GM10847 (cell line): ENCODE measurements around the gene OBP2A.

Experiments
- POLR2A ChIP-seq: IDR thresholded peaks from 2 replicates; pipeline ENCODE4 v1.6.1; 2011; ENCODE audit not compliant: insufficient read length; ENCODE audit errors: extremely low read depth

OBP2A gene

DNA sequence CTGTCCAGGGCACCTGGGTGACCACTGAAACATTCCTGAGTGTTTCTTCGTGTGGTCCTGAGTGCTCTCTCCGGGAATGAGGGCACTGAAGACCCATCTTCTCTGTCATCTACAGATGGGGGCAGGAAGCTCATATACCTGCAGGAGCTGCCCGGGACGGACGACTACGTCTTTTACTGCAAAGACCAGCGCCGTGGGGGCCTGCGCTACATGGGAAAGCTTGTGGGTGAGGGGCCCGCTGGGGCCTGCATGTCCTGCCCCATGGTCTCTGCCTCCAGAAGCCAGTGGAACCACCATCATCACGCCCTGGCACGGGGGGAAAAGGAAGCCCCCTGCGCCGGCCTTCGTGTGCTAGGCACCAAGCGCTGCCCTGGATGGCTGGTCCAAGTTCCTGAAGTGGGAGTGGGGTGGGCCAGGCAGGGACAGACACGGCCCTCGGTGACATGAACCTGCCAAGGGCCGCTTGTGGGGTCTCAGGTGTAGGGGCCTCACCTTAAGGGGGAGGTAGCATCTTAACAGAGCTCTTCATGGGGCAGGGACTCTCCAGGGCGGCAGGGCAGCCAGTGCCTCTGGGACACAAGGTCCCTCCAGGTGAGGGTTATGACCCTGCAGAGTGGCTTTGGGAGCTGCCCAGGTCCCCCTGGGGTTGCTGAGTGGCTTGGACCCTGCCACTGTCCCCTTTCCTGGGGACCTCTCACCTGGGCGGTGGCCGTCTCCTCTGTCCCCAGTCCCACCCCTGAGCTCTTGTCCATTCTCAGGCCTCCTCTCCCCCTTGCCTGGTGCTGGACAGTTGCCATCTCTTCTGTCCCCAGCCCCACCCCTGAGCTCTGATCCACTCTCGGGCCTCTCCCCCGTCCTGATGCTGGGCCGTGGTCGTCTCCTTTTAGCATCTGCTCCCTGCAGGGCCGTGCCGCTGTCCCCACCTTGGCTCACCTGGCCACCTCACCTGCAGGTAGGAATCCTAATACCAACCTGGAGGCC, 2.1 kb downstream of the OBP2A start:
- TF ChIP-seq POLR2A = no peak

DNA sequence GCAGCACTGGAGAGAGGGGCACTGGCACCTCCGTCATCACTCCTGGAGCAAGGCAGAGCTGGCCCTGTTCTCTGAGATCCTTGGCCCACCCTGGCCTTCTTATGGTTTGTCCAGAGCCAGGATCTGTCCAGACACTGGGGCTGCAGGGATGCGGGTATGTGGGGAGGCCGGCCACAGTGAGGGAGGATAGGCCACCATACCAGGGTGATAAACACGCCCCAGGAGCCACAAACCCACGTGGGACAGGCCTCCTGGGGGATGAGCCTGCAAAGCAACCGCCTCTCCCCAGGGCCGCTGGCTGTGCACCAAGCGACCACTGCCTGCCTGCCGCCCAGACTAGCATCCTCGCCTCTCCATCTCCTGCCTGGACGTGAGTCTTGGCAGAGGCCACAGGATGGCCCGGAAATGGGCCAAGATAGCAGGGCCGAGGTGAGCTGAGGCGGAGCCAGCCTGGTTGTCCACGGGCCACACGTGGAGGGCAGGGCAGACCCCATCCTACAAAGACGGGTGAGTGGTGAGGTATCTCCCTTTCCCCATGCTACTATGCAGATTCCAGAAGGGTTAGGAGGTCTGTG, 4.5 kb downstream of the OBP2A start:
- TF ChIP-seq POLR2A = no peak

DNA sequence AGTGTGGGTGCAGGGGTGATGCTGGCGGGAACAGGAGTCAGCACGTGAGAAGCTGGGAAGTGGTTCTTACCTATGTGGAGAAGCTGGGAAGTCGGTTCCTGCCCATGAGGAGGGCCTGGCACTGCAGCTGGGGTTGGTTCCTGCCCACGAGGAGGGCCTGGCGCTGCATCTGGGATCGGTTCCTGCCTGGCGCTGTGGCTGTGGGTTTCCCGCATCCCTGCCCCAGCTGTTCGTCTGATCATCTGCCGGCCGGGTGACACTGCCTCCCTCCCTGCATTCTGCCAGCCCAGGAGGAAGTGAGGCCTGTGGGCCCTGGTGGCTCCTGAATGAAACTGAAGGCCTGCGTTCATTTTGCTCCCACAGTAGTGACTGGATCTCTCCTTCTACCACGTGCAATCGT, 5.1 kb downstream of the OBP2A start:
- no peak for TF ChIP-seq POLR2A

DNA sequence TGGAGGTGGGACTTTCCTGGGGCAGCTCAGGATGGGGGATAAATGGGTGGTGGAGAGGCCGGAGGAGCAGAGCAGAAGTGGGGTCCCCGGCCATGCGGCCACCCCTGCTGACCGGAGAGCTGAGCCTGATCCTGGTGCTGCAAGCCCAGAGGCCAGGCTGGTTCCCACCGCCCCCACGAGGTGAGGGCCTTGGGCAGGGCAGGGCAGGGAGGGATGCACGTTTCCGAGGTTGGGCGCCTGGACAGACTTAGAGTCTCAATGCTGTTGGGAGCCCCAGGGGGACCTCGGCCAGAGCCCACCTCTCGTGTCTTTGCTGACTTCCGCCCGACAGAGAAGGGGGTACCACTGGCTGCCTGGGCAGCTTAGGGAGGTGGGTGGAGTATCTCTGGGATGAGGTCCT, 5.5 kb downstream of the OBP2A start:
- no peak for TF ChIP-seq POLR2A

DNA sequence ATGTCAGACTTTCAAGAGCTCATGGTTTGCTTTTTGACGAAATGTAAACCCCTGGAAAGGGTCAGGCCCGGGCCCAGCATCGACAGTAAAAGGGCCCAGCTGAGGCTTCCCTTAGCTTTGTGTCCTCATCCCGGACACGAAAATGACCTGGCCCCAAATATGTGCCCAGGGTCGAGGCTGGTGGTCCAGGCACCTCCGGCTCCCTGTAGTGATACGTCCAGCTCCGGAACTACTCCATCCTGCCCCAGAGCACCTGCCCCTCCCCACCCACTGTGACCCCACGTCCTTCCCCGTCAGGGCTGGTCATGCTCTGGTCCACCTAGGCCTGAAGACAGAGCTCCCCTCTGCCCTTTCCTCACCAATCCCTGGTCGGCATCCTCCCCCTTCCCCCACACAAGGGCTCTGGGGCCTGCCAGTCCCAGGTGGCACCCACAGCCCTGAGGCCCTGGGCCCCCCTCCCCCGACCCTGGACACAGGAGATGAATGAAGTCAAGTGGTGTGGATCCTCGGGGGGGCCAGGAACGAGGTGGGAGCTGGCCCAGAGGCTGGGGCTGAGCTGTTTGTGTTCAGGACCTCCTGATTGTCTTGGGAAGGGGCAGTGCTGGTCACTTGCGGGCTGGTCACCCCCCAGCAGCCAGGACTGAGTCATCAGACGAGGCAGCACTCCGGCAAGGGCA, 6.2 kb downstream of the OBP2A start:
- no peak for TF ChIP-seq POLR2A

DNA sequence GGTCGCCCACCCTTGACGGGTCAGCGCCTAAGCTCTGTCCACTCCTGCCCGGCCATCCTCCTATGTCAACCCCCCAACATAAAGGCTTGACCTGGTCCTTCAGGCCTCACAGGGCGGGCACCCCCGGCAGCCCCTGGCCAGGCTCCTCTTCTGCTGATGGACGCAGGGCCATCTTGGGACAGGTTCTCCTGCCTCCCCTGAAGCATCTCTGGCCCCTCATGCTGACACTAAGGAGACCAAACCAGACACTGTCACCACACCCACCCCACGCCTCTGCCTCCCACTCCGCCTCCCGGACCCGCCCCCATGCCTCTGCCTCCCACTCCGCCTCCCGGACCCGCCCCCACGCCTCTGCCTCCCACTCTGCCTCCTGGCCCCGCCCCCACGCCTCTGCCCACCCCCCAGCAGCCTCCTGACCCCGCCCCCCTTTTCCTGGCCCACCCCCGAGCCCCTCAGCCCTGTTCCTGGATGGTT, 6.8 kb downstream of the OBP2A start:
- no peak for TF ChIP-seq POLR2A

DNA sequence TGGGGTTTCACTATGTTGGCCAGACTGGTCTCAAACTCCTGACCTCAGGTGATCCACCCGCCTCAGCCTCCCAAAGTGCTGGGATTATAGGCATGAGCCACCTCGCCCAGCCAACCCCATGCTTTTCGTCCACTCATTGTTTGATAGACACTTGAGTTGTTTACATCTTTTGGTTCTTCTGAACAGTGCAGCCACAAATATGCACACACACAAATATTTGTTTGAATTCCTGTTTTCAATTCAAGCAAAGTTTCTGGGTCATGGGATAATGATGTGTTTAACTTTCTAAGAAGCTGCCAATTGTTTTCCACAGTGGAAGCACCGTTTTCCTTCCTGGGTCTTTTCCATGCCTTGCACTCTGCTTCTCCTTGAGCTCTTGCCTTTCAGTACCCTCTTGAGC, 8.8 kb downstream of the OBP2A start:
- no peak for TF ChIP-seq POLR2A

DNA sequence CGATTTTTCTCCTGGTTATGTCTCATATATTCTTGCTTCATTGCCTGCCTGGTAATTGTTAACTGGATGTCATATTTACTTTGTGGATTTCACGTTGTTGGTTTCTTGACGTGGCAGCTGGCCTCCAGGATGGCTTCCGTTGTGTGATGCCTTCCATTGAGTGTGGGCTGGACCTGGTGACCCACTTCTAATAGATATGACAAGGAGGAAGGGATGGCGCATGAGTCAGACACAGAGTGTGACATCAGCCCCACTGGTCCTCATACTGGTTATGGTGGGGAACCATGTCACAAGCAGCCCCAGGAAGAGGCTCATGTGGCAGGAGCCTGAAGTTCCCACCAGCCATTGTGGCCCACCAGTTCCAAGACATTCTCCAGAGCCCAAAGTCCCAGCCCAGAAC, 9.3 kb downstream of the OBP2A start:
- TF ChIP-seq POLR2A = no peak

DNA sequence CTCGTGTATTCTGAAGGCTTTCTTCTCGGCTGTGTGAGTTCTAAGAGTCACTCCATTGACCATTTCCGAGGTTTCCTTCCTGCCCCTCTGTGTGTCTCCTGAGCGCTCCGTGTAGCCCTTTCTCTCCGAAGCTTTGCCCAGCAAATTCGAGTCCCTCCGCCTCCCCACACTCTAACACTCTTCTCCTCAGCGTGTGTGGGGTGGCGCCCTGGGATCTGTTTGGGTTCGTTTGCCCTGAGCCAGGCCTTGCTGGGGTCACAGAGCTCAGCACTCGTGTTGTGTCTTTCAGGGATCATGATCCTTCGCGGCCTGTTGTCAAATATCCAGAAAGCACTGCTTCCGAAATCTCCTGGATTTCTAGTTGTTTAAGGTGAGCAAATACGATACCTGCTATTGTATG, 10.0 kb downstream of the OBP2A start:
- TF ChIP-seq POLR2A = no peak

DNA sequence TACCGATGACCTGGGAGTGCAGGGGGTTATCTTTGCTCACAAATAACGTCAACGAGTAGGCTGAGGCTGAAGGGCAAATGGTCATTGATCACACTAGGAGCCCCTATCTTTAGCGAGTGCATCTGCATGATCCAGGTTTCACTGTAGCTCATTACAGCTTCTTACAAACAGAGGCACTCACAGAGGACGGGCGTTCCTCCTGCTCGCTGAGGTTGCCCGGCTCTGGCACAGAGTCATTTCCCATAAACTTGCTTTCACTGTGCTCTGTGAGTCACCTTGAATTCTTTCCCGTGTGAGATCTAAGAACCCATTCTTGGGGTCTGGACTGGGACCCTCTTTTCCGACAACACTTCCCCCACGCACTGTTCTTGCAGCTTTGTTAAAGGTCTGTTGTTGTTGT, 13.7 kb downstream of the OBP2A start:
- no peak for TF ChIP-seq POLR2A

DNA sequence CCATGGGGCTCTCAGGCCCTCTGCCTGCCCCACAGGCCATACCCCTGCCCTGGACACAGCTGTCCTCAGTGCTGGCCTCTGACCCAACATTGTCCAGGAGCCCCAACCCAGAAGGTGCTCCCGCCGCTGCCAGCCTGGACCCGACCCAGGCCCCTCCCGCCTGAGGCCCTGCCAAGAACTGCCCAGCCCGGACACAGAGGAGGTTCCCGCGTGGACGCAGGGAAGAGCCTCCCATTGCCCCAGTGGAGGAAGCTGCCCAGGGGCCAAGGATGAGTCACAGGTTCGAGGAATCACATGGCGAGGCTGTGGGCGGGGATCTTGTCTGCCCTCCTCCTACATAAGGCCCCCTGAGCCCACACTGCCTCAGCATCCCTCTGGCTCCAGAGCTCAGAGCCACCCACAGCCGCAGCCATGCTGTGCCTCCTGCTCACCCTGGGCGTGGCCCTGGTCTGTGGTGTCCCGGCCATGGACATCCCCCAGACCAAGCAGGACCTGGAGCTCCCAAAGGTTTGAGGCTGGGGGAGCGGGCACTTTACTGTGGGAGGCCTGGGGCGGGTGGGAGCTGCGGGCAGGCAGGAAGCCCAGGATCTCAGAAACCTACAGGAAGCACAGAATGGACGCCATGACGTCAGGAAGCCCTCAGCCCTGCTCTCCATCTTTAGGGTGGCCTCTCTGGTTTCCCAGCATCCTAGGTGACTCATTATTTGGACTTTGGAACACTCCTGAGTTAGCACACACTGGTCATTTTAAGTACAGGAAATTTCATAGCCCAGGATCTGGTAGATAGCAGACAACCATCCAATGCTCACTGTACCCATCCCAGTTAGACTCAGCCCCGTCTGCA, 15.7 kb downstream of the OBP2A start, which contains the start of gene PAEP:
Gene PAEP (plus strand): TSS at position 366 of the 844 bp plus-strand sequence.
- no peak for TF ChIP-seq POLR2A

DNA sequence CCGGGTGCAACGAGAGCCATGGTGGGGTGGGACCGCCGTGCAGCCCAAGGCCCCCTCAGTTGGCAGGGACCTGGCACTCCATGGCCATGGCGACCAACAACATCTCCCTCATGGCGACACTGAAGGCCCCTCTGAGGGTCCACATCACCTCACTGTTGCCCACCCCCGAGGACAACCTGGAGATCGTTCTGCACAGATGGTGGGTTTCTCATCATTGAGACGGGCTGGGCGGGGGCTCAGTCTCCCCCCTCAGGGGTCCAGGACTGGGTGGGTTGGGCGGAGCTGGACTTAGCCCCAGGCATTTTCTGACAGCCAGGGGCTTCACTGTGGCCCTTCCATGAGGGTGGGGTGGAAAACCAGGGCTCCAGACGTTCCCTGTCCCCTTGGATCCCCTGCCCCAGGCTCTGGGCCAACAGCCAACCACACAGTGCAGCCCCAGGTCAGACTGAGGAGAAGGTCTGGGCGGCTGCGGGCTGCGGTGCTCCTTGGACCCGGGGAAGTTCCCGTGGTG, 16.4 kb downstream of the OBP2A start:
- no peak for TF ChIP-seq POLR2A

DNA sequence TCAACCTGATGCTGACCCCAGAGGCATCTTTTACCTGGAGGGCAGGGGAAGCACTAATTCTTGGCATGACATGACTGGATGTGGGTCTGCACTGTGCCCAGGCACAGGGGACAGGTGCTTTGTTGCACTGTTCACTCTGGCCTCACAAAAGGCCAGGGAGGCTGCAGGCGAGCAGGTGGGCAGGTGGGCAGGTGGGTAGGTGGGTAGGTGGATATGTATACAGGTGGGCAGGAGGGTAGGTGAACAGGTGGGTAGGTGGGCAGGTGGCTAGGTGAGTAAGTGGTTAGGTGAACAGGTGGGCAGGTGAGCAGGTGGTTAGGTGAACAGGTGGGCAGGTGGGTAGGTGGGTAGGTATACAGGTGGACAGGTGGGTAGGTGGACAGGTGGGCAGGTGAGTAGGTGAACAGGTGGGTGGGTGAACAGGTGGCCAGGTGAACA, 17.1 kb downstream of the OBP2A start:
- TF ChIP-seq POLR2A = no peak

DNA sequence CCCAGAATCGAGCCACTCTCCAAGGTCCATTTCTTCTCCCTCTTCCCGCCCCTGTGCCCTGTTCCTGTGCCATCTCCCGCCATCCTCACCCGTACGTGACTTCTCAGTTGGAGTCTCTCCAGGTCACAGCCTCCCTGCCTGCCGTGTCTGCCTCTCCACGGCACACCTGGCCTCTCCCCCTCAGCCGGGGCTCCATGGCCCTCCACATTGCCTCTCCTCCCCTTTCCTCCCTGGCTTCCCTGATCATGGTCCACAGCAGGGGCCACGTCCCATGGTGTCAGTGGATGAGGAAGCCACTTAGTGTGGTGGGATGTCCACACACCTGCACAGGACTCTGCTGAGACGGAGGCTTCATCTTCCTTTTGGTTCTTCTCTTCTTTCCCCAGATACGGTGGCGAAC, 17.9 kb downstream of the OBP2A start:
- no peak for TF ChIP-seq POLR2A

DNA sequence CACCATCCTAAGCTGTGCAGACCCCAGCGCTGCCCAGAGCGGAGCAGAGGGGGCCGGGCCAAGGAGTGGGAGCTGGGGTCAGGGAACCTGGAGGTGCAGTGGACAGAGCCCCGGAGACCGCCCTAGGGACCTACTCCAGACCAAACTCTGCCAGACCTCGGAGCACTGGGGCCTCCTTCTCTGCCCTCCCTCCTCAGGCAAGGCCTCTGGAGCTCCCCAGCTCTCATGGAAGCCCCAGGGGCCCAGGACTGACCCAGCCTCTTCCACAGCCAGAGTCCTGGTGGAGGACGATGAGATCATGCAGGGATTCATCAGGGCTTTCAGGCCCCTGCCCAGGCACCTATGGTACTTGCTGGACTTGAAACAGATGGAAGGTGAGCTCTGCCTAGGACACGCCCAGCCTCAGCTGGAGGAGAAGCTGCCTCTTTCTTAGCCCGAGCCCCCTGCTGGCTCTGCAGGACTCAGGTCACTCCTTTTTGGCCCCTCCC, 19.3 kb downstream of the OBP2A start:
- no peak for TF ChIP-seq POLR2A

DNA sequence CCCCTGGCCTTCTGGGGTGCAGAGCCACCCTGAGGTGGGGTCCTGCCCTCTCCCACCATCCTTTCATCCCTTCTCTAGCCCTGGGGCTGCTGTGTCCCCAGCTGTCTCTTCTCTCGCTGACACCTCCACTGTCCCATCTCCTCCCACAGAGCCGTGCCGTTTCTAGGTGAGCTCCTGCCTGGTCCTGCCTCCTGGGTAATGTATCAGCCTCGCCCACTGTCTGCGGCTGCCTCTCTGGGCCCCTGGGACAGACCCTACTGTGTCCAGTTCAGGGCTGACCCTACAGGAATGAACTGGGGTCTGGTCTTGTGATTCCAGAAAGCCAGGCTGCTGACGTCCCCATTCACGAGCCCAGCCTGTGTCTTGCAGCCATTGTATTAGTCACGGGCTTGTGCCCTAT, 19.7 kb downstream of the OBP2A start:
- TF ChIP-seq POLR2A = no peak
